ENCODE results near the gene PCDHB11. TPM values are rescaled to one million over a fixed set of nuclear protein-coding genes. Genes with fewer than 3 reads are reported as not detected.
A peak's percentile ranks its signal among the peaks of the same experiment; 100 is the strongest.
"Not testable (repeated sequence)": the region's sequence is repeated elsewhere in the genome, so short reads cannot be mapped to it uniquely, and the experiment has no call there.

Gene PCDHB11
- total RNA-seq, 1 experiment from 2014 or later: 14.2 TPM

GRCh38 chr5:141192110-141192725, 7.2 kb upstream of the PCDHB11 start, which contains the start of gene PCDHB10:
PCDHB10 (plus strand) TSS chr5:141192353; CDS start chr5:141192553, 200 bp downstream.
- TF ChIP-seq EZH2 (IDR thresholded peaks at IDR 0.05; ENCODE audit: borderline replicate concordance, low read depth, low read length, poor library complexity, severe bottlenecking): no peak
- TF ChIP-seq CTCF (conservative IDR thresholded peaks at IDR 0.05; ENCODE audit: low read depth, low read length): peak; percentile 87
- Histone ChIP-seq H3K36me3 (ENCODE audit: insufficient read depth, low read length, poor library complexity, severe bottlenecking) (no peaks in the 10 kb centered on the region), H3K4me1 (ENCODE audit: insufficient read depth, low read length, poor library complexity, severe bottlenecking) (no peaks in the 10 kb centered on the region), H3K27me3 (replicated peaks; ENCODE audit: insufficient read depth, low read depth, low read length, poor library complexity) (no peaks in the 10 kb centered on the region), H3K27ac (ENCODE audit: low read depth, low read length, poor library complexity, severe bottlenecking) (no peak within 1 kb of the TSS), H3K4me3 (ENCODE audit: low read depth, low read length, poor library complexity, severe bottlenecking) (no peak within 1 kb of the TSS), H3K9me3 (ENCODE audit: low read depth, low read length, poor library complexity, severe bottlenecking) (peaks cover 15% of the 10 kb centered on the region)
- peak; percentile 78 for DNase-seq (ENCODE audit: low spot score)
- POLR2A ChIA-PET (ENCODE audit: low non-redundant PET): interaction anchor here (0.5 kb wide), 1 partner anchor 251 kb away, joined by 12 read pairs; no protein-coding TSS in a partner anchor
- no TSS peak for BruUV-seq (replicated peaks)
- CTCF ChIA-PET: interaction anchor here (0.5 to 1.2 kb wide), 3 partner anchors 10 to 331 kb away, joined by 3 to 9 read pairs (median 4); partner anchors contain the start of gene PCDHB16
- intact Hi-C loops (cut with micrococcal nuclease; ENCODE audit: unreplicated experiment): no loop called here

DNA sequence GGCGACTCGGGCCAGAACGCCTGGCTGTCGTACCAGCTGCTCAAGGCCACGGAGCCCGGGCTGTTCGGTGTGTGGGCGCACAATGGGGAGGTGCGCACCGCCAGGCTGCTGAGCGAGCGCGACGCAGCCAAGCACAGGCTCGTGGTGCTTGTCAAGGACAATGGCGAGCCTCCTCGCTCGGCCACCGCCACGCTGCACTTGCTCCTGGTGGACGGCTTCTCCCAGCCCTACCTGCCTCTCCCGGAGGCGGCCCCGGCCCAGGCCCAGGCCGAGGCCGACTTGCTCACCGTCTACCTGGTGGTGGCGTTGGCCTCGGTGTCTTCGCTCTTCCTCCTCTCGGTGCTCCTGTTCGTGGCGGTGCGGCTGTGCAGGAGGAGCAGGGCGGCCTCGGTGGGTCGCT, 5.1 kb upstream of the PCDHB11 start:
- CTCF ChIA-PET; H3K4me3 ChIP-seq (ENCODE audit: low read depth, low read length, poor library complexity, severe bottlenecking); H3K27me3 ChIP-seq (replicated peaks; ENCODE audit: insufficient read depth, low read depth, low read length, poor library complexity); H3K36me3 ChIP-seq (ENCODE audit: insufficient read depth, low read length, poor library complexity, severe bottlenecking); H3K4me1 ChIP-seq (ENCODE audit: insufficient read depth, low read length, poor library complexity, severe bottlenecking); BruUV-seq (replicated peaks); H3K27ac ChIP-seq (ENCODE audit: low read depth, low read length, poor library complexity, severe bottlenecking); DNase-seq (ENCODE audit: low spot score); POLR2A ChIA-PET (ENCODE audit: low non-redundant PET); intact Hi-C loops (cut with micrococcal nuclease; ENCODE audit: unreplicated experiment): not testable (repeated sequence)
- H3K9me3 ChIP-seq (ENCODE audit: low read depth, low read length, poor library complexity, severe bottlenecking): peaks cover 19% of the 10 kb centered on the region

DNA sequence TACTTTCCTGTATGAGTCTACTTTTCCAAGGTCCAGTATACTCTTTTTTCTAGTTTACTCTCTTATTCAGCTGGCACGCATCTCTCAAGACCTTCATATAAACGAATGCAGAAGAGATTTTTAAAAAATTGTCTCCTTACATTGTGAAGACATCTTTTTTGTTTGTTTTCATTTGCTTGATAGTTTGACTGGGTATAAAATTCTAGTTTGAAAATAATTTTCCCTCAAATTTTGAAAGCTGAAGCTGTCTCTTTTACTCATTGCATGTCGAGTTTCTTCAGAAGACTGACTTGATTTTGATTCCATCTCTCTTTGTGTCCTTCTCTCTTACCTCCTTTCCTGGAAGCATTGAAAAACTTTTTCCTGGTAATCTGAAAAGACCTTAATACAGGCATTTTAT, 3.1 kb upstream of the PCDHB11 start:
- no TSS peak for BruUV-seq (replicated peaks)

GRCh38 chr5:141201126-141201525, 1.7 kb downstream of the PCDHB11 start:
- H3K27me3 ChIP-seq (replicated peaks; ENCODE audit: insufficient read depth, low read depth, low read length, poor library complexity); BruUV-seq (replicated peaks); H3K4me3 ChIP-seq (ENCODE audit: low read depth, low read length, poor library complexity, severe bottlenecking); DNase-seq (ENCODE audit: low spot score); intact Hi-C loops (cut with micrococcal nuclease; ENCODE audit: unreplicated experiment); H3K4me1 ChIP-seq (ENCODE audit: insufficient read depth, low read length, poor library complexity, severe bottlenecking); POLR2A ChIA-PET (ENCODE audit: low non-redundant PET); H3K27ac ChIP-seq (ENCODE audit: low read depth, low read length, poor library complexity, severe bottlenecking); H3K36me3 ChIP-seq (ENCODE audit: insufficient read depth, low read length, poor library complexity, severe bottlenecking): not testable (repeated sequence)
- CTCF ChIA-PET: interaction anchor here (0.6 kb wide), 1 partner anchor 689 kb away, joined by 3 read pairs; no protein-coding TSS in a partner anchor
- H3K9me3 ChIP-seq (ENCODE audit: low read depth, low read length, poor library complexity, severe bottlenecking): peaks cover 15% of the 10 kb centered on the region

More for the DNA sequence above, 3.1 kb upstream of the PCDHB11 start:
- peaks cover 19% of the 10 kb centered on the region for H3K9me3 ChIP-seq (ENCODE audit: low read depth, low read length, poor library complexity, severe bottlenecking)
- intact Hi-C loops (cut with micrococcal nuclease; ENCODE audit: unreplicated experiment): no loop called here
- no peaks in the 10 kb centered on the region for H3K36me3 ChIP-seq (ENCODE audit: insufficient read depth, low read length, poor library complexity, severe bottlenecking)
- CTCF ChIA-PET: no interaction called here
- H3K27me3 ChIP-seq (replicated peaks; ENCODE audit: insufficient read depth, low read depth, low read length, poor library complexity): no peaks in the 10 kb centered on the region
- DNase-seq (ENCODE audit: low spot score): no peak
- TF ChIP-seq EZH2 (IDR thresholded peaks at IDR 0.05; ENCODE audit: borderline replicate concordance, low read depth, low read length, poor library complexity, severe bottlenecking) (no peak), CTCF (conservative IDR thresholded peaks at IDR 0.05; ENCODE audit: low read depth, low read length) (no peak)
- POLR2A ChIA-PET (ENCODE audit: low non-redundant PET): no interaction called here
- no peaks in the 10 kb centered on the region for H3K4me1 ChIP-seq (ENCODE audit: insufficient read depth, low read length, poor library complexity, severe bottlenecking)
- no peak overlapping the region for H3K4me3 ChIP-seq (ENCODE audit: low read depth, low read length, poor library complexity, severe bottlenecking)
- H3K27ac ChIP-seq (ENCODE audit: low read depth, low read length, poor library complexity, severe bottlenecking): no peak overlapping the region

DNA sequence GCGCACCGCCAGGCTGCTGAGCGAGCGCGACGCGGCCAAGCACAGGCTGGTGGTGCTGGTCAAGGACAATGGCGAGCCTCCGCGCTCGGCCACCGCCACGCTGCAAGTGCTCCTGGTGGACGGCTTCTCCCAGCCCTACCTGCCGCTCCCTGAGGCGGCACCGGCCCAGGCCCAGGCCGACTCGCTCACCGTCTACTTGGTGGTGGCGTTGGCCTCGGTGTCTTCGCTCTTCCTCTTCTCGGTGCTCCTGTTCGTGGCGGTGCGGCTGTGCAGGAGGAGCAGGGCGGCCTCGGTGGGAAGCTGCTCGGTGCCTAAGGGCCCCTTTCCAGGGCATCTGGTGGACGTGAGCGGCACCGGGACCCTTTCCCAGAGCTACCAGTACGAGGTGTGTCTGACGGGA, 2.2 kb downstream of the PCDHB11 start:
- H3K4me3 ChIP-seq (ENCODE audit: low read depth, low read length, poor library complexity, severe bottlenecking); H3K27me3 ChIP-seq (replicated peaks; ENCODE audit: insufficient read depth, low read depth, low read length, poor library complexity); H3K27ac ChIP-seq (ENCODE audit: low read depth, low read length, poor library complexity, severe bottlenecking); intact Hi-C loops (cut with micrococcal nuclease; ENCODE audit: unreplicated experiment); DNase-seq (ENCODE audit: low spot score); BruUV-seq (replicated peaks); H3K36me3 ChIP-seq (ENCODE audit: insufficient read depth, low read length, poor library complexity, severe bottlenecking); H3K4me1 ChIP-seq (ENCODE audit: insufficient read depth, low read length, poor library complexity, severe bottlenecking); POLR2A ChIA-PET (ENCODE audit: low non-redundant PET); H3K9me3 ChIP-seq (ENCODE audit: low read depth, low read length, poor library complexity, severe bottlenecking): not testable (repeated sequence)
- CTCF ChIA-PET: interaction anchor here (0.6 kb wide), 1 partner anchor 688 kb away, joined by 3 read pairs; no protein-coding TSS in a partner anchor
